Esophagus (tissue), 2 donors: ENCODE results near the gene NUCKS1. TPM values are rescaled to one million over a fixed set of nuclear protein-coding genes. Genes with fewer than 3 reads are reported as not detected.

Experiments used
- H3K27ac ChIP-seq, 2 donors: one replicate each; pipeline ENCODE4 v1.5.1; 2013; ENCODE audit warnings: low read depth in 2 of 2, mild to moderate bottlenecking in 2 of 2, inconsistent platforms in 1 of 2, low read length in 1 of 2, moderate library complexity in 1 of 2
- H3K27me3 ChIP-seq, 2 donors: one replicate each; pipeline ENCODE4 v1.6.1; 2013; ENCODE audit warnings: low read length in 2 of 2, control low read depth in 1 of 2, mild to moderate bottlenecking in 1 of 2; ENCODE audit not compliant: insufficient read depth in 2 of 2, control insufficient read depth in 1 of 2
- H3K36me3 ChIP-seq, 2 donors: one replicate each; pipeline ENCODE4 v1.6.1; 2013; ENCODE audit warnings: low read length in 1 of 2; ENCODE audit not compliant: control insufficient read depth in 2 of 2, insufficient read depth in 2 of 2
- H3K4me1 ChIP-seq, 2 donors: one replicate each; pipeline ENCODE4 v1.6.1; 2013; ENCODE audit warnings: low read length in 1 of 2; ENCODE audit not compliant: control insufficient read depth in 2 of 2, insufficient read depth in 2 of 2
- H3K4me3 ChIP-seq, 2 donors: one replicate each; pipeline ENCODE4 v1.5.1; 2013; ENCODE audit warnings: low read length in 2 of 2, mild to moderate bottlenecking in 2 of 2, low read depth in 1 of 2, moderate library complexity in 1 of 2
- H3K9me3 ChIP-seq, 2 donors: one replicate each; pipeline ENCODE4 v1.6.1; 2013; ENCODE audit warnings: mild to moderate bottlenecking in 2 of 2, low read depth in 1 of 2, low read length in 1 of 2, moderate library complexity in 1 of 2; ENCODE audit not compliant: control insufficient read depth in 2 of 2, insufficient read depth in 1 of 2
- WGBS, 2 donors: extraction: QIAGEN DNeasy Blood & Tissue Kit; methylation state at CpG; one replicate each; pipeline ENCODE4 v1.1.7; 2013; 5-methylcytosine and 5-hydroxymethylcytosine counted together
- polyA plus RNA-seq, 2 donors: library from polyadenylated mRNA; stranded (reverse); fragments of 200-250 nt; gene quantifications; one replicate each; pipeline ENCODE4 v1.2.3, GENCODE V29; 2013
- donor health status: healthy with polysubstance abuse.
- donor health status: Bipolar disorder and iron deficiency.

The NUCKS1 gene
- polyA plus RNA-seq, 2 donors = 25.1 to 26.5 TPM

DNA sequence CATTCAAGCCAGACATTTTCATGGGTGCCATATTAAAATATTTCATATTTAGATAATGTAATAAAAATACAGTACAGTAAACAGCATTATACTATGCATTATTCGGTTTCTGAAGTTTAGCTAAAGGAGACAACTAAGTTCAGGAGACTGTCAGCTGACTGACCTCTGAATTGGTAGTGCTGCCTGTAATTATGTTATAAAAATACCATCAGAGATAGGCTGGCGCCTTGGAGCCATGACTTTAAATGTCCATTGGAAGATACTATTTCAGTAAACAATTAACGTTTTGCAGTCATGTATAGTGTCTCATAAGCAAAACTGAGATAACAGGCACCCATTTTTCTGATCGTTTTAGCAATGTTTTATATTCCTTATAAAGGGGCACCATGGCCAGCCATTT is 36.6 kb upstream of the NUCKS1 start:
- 60 to 69% methylated on average over 4 of the region's 4 CpGs for WGBS, 2 donors
- no peaks in the 10 kb centered on the region for H3K27me3 ChIP-seq

DNA sequence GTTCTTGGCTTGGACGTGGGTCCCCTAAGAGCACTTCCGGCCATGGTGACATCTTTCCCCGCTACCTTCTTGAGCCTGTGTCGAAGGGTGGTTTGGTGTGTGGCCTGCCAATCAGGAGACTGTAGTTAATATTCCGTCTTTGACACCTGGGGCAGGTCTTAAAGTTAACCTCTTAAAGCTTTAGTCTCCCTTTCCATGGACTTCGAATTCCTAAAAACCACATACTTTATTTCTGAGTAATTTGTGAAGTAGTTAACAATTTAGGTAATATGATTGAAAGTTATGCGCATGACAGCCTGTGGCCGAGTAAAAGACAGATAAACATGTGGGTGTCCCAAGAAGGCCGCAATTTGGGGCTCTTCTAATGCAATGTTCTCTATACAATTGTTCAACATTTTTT is 35.5 kb upstream of the NUCKS1 start:
- no peak overlapping the region for H3K4me3 ChIP-seq
- peaks cover 2% of the 10 kb centered on the region in 2 donors for H3K4me1 ChIP-seq
- H3K27ac ChIP-seq = no peak overlapping the region
- WGBS, 2 donors = 89 to 94% methylated on average over 9 of the region's 9 CpGs
- no peaks in the 10 kb centered on the region for H3K36me3 ChIP-seq
- H3K9me3 ChIP-seq = no peaks in the 10 kb centered on the region
- no peaks in the 10 kb centered on the region for H3K27me3 ChIP-seq

More for the DNA sequence above, 36.6 kb upstream of the NUCKS1 start:
- no peak overlapping the region for H3K4me3 ChIP-seq
- H3K9me3 ChIP-seq = no peaks in the 10 kb centered on the region
- peaks cover 2% of the 10 kb centered on the region in 2 donors for H3K4me1 ChIP-seq
- no peak overlapping the region for H3K27ac ChIP-seq
- no peaks in the 10 kb centered on the region for H3K36me3 ChIP-seq

DNA sequence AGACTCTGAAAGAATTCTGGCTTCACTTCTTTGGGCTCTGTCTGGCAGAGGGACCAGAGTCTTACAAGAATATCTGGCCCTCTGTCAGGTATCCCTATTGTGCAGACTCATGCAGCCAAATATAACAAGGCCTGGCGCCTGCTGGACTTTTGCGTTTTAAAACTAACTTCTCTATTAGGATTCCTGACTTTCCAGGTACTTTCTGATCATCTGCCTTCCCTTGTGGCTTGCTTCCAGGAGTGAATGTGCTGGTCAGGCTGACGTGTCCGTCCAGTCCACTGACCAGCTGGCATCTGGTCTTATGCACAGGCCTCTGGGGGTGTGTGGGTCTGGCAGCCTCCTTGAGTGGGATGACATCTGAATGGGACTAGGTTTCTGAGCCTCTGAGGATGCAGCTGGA is 33.9 kb upstream of the NUCKS1 start:
- Histone ChIP-seq H3K36me3 (no peaks in the 10 kb centered on the region), H3K4me3 (no peak overlapping the region), H3K27ac (peak overlapping the region in 1 of 2 donors; percentile 51), H3K27me3 (no peaks in the 10 kb centered on the region), H3K9me3 (no peaks in the 10 kb centered on the region), H3K4me1 (peaks cover 2% of the 10 kb centered on the region in 2 donors)
- 62 to 73% methylated on average over 4 of the region's 4 CpGs for WGBS, 2 donors

DNA sequence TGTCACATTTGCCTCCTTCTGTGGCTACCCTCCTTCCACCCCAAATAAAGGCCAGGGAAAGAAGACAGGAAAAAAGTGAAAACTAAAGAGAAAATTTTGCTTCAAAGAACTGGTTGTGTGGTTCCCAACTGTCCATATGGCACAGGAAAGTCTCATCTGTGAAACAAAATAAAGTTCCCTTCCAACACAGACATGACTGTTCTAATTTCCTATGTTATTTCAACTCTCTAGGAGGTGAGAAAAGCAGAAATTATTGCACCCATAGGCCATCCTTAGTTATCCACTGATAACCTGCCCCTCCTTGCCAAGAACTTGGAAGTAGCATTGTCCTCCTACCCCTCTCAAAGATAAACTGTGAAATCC is 33.4 kb upstream of the NUCKS1 start:
- Histone ChIP-seq H3K27ac (no peak overlapping the region), H3K4me1 (peaks cover 2% of the 10 kb centered on the region in 2 donors), H3K27me3 (no peaks in the 10 kb centered on the region), H3K36me3 (no peaks in the 10 kb centered on the region), H3K9me3 (no peaks in the 10 kb centered on the region), H3K4me3 (no peak overlapping the region)

DNA sequence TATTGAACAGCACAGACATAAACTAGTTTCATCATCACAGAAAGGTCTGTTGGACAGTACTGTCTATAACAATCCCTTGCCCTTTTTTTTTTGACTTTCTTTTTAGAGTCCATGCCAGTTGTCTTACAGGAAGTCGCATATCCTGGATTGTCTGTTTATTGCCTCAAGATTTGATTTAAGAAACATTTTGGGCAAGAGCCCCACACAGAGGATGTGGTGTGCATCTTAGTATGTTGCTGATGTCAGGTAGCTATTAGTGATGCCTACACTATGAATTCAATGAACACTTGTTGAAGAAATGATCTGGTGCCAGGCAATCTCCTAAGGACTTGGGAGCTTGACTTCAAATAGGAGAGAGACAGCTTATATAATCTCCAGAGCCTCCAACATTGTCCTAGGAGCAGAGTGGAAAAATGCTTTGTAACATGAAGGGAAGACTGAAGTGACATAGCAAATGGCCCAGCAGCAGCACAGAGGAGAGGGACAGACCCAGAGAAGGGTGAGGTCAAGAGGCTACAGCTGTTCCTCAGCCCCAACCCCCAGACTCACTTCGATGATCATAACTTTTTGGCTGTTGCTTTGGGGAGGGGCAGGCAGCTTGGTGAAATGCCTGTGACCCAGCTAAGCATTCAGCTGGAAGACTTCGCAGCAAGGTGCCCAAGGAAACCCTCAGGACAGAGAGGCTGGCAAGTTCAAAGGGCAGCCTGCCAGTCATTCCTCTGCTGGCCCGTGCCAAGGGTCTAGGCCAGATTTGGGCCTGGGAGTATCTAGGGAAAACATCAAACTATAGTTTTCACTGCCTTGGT is 32.8 kb upstream of the NUCKS1 start:
- Histone ChIP-seq H3K4me1 (peaks cover 2% of the 10 kb centered on the region in 2 donors), H3K36me3 (no peaks in the 10 kb centered on the region), H3K9me3 (no peaks in the 10 kb centered on the region), H3K4me3 (no peak overlapping the region), H3K27me3 (no peaks in the 10 kb centered on the region), H3K27ac (peak overlapping the region in 1 of 2 donors; percentile 6)
- WGBS, 2 donors = 54 to 67% methylated on average over 4 of the region's 4 CpGs

DNA sequence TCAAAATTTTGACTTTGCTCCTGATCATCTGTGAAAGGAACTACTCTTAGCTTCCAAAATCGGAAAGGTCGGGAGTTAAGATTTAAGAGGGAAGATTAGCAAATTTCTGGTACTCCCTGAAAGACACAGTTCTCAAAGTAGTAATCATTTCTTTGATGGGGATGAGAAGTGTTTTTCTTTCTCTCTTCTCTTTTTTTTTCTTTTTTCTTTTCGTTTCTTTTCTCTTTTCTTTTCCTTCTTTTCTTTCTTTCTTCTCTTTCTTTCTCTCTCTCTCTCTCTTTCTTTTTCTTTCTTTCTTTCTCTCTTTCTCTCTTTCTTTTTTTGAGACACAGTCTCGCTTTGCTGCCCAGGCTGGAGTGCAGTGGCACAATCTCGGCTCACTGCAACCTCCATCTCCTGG is 30.4 kb upstream of the NUCKS1 start:
- WGBS, 2 donors = 85 to 94% methylated on average over 5 of the region's 5 CpGs
- Histone ChIP-seq H3K4me3 (no peak overlapping the region), H3K4me1 (peaks cover 2% of the 10 kb centered on the region in 2 donors), H3K27ac (no peak overlapping the region), H3K9me3 (no peaks in the 10 kb centered on the region), H3K36me3 (no peaks in the 10 kb centered on the region), H3K27me3 (no peaks in the 10 kb centered on the region)

DNA sequence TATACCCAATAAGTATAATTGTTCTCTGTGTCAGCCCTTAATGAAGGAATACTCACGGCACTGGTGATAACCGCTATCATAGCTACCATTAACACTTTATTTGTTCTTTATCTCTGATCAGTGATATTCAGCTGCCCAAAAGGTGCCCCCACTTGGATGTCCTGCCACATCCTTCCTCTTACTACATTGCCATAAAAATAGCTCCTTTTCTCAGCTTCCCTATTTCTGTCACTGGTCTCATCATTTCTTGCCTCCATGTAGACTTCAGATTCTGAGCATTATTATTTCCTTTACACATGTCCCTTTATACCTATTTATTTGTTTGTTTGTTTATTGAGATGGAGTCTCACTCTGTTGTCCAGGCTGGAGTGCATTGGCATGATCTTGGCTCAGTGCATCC is 28.0 kb upstream of the NUCKS1 start:
- H3K36me3 ChIP-seq = no peaks in the 10 kb centered on the region
- WGBS, 2 donors = 74 to 90% methylated on average over 2 of the region's 2 CpGs
- no peak overlapping the region for H3K4me3 ChIP-seq
- H3K27ac ChIP-seq = no peak overlapping the region
- H3K27me3 ChIP-seq = no peaks in the 10 kb centered on the region
- peaks cover 0 to 5% of the 10 kb centered on the region in 2 donors for H3K4me1 ChIP-seq
- no peaks in the 10 kb centered on the region for H3K9me3 ChIP-seq

DNA sequence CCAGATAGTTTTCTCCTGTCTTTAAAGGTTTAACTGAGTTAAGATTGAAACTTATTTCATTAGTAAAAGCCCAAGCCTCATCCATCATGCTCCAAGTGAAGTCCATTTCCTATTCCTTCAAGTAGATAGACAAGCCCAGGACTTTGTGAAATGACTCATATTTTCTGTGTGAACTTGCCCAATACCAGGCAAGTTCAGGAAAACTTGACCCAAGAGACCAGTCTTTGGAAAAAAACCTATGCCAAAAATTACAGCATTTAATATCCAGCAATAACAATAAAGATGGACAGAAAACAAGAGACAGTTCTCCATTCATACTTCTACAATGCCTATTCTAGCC is 25.7 kb upstream of the NUCKS1 start:
- Histone ChIP-seq H3K27me3 (no peaks in the 10 kb centered on the region), H3K4me1 (peaks cover 0 to 5% of the 10 kb centered on the region in 2 donors), H3K4me3 (no peak overlapping the region), H3K27ac (no peak overlapping the region), H3K9me3 (no peaks in the 10 kb centered on the region), H3K36me3 (peaks cover 0 to 2% of the 10 kb centered on the region in 2 donors)

DNA sequence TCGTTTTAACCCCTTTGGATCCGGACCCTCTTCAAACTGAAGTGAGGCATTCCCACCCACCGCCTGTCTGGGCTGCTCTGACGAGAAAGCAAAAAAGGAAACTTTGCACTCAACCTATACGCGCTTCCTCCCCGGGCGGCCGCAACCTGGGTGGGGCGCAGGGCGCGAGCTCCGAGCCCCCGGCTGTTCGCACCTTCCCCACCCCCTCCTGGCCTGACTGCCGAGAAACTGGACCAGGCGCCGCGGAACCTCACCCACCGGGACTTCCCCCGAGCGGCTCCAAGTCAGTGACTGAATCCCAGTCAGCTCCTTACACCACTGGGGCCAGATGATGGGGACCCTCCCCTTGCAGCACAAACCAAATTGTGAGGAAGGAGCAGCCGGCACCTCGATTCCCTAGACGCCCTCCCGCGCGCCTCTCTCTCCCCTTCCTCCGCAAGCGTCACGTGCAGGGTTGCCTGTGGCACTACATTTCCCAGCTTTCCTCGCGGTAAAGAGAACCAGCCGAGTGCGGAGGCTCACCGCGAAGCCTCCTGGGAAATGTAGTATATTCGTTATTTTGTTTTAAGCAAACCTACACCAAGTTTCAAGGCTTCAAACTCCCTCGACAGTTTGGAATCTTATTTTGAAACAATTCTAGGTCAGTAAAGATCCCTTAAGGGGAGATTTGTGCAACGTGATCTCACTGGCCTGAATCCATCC is 25.2 kb upstream of the NUCKS1 start, which contains the start of gene RAB29:
Gene RAB29 (minus strand): TSS at position 468 of the 702 bp plus-strand sequence. CDS start 526 bp downstream, outside the sequence.
- no peaks in the 10 kb centered on the region for H3K27me3 ChIP-seq
- peak within 1 kb of the TSS; percentile 40 to 73 for H3K27ac ChIP-seq
- peak within 1 kb of the TSS; percentile 68 to 79 for H3K4me3 ChIP-seq
- 0 to 1% methylated on average over 32 to 40 of the region's 40 CpGs for WGBS, 2 donors
- H3K9me3 ChIP-seq = no peaks in the 10 kb centered on the region
- peaks cover 0 to 5% of the 10 kb centered on the region in 2 donors for H3K4me1 ChIP-seq
- peaks cover 0 to 2% of the 10 kb centered on the region in 2 donors for H3K36me3 ChIP-seq
